B cell (primary cell): ENCODE results near the gene SEC16A.

Experiments
- CTCF ChIP-seq: fragments of 200-600 bp; IDR thresholded peaks from one replicate; pipeline ENCODE4 v1.8.0; 2022; ENCODE audit warnings: antibody characterized with exemption, mild to moderate bottlenecking
- EZH2 ChIP-seq: IDR thresholded peaks from 2 replicates; pipeline ENCODE4 v1.6.1; 2012; ENCODE audit warnings: borderline replicate concordance, low read depth, mild to moderate bottlenecking, moderate library complexity, low read length; ENCODE audit not compliant: insufficient read depth, poor library complexity, severe bottlenecking

- TF ChIP-seq CTCF (no peak), EZH2 (no peak)
These were observed 4.2 kb upstream of the SEC16A start for GRCh38 chr9:136486823-136487620.
